HG03520 (cell line): ENCODE data around the gene CUX1.
"Not testable (repeated sequence)": the region's sequence is repeated elsewhere in the genome, so short reads cannot be mapped to it uniquely, and the experiment has no call there.

Source experiments
- ATAC-seq: cut with Tn5 transposase; IDR thresholded peaks from one replicate; pipeline ENCODE4 v1.9.1; 2021; ENCODE audit warnings: mild to moderate bottlenecking, moderate library complexity; ENCODE audit not compliant: unreplicated experiment

CUX1 gene

DNA sequence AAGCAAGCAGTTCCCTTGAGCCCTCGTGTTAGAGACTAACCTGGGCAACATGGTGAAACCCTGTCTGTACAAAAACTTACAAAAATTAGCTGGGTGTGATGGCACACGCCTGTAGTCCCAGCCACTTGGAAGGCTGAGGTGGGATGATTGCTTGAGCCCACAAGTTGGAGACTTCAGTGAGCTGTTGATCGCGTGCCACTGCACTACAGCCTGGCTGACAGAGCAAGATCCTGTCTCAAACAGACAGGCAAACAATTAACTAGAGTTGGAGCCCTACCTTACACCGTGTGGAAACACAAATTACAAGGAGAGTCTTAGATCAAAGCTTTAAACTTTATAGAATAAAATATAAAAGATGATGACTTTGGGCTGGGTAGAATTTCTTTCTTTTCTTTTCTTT lies 219.5 kb downstream of the CUX1 start:
- no peak for ATAC-seq

DNA sequence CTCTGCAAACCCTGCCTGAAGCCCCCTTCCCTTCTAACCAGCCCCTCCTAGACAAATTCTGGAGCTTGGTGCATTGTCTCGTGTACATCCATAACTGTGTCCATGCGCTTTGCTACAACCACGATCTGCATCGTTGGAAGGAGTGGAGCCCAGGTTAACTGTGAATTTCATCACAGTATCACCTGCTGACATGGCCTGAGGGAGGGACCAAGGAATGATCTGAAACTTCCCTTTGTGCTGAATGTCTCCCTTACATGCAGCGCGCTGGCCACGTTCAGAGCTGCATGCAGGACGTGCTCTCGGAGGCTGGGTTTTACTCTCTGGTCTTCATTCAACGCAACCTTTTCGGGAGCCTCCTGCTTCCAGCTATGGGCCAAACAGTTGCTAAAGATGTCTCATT lies 222.3 kb downstream of the CUX1 start:
- no peak for ATAC-seq

DNA sequence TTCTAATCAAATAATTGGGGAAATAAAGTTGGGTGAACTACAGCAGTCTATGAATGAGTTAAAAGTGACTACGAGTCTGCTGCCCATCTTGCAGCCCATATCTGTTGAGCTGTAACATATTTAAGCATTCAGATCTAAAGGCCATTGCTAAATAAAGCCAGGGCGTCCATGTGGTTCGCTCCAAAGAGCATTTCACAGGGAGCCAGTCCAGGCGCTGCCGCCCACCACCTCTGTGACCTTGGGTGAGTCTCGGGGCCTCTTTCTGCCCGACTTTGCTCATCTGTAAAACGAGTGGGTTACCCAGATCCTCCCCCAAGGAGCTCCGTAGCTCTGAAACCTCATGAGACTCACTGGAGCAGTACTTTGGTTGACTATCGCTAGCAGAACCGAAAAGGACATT lies 223.1 kb downstream of the CUX1 start:
- no peak for ATAC-seq

DNA sequence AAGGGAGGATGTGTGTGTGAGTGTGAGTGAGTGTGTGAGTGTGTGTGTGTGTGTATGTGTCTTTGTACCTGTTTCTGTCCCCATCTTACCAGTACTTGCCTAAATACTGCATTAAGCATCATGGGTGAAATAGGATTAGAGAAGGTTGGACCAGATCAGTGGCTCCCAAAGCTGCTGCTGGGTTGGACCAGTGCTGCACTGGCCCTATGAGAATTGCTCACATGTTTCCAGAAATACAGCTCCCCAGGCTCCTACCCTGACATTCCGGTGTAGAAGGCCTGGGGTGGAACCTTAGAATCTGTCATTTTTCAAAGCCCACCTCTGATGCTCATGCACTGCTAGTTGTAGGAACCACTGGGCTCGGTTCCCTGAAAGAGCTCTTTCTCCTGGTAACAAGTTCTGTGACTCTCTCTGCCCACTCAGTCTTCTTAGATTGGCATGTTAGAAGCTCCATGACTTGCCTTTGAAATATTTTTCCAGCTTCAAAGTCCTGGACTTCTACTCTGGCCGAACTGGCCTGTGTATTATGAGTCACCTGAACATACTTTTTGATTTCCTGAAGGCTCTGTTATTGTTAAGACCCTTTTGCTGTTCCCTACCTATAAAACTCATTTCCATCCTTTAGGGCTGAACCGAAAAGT lies 224.7 kb downstream of the CUX1 start:
- ATAC-seq: no peak

DNA sequence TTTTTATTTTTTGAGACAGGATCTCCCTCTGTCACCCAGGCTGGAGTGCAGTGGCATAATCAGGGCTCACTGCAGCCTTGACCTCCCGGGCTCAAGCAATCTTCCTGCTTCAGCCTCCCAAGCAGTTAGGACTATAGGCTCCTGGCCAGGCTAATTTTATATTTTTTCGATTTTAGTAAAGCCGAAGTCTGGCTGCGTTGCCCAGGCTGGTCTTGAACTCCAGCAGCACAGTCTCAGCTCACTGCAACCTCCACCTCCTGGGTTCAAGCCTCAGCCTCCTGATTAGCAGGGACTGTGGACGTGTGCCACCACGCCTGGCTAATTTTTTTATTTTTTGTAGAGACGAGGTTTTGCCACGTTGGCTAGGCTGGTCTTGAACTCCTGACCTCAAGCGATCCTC lies 225.4 kb downstream of the CUX1 start:
- ATAC-seq: not testable (repeated sequence)

DNA sequence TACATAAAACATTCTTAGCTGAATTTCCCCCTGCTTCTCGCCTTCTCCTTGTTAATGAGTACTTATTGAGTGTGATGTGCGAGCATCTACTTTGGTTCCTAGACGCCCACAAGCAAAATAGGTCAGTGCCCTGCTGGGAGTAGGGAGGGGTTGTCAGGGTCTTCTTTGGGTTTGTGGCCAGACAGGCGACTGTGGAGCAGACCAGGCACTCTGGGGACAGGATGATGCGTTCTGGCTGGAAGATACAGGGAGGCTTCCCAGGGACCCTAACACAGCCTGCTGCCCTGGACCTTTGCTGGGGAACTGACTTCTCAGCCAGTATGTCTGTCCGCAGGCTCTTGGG lies 227.2 kb downstream of the CUX1 start:
- no peak for ATAC-seq

DNA sequence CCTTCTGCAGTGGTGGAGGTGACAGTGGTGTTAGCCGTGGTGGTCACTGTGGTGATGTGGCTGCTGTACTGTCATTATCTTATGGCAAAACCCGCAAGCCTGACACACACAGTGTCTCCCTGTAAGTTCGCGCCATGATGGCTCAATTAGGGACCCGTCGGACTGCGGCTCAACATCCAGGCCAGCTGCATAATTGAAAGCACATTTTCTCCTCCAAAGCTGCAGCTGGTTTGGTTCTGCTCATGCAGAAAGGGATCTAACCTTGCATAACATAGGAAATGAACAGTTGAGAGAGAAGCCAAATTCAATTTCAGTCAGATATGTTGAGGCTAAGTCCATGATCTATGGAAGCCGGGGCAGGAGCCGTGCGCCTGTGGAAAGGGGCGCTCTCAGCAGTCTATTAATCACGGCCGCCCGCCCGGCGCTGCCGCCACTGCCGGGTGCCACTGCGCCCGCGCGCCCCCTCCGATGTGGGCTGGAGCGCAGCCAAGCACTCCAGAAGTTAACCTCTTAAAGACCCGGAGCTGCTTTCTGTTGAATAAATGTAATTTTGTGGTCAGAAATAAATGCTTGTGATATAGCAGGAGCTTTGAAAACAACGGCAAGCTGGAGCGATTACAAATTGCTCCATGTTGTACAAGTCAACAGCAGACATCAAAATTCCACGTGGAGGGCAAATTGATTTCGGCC lies 227.7 kb downstream of the CUX1 start:
- ATAC-seq: no peak

DNA sequence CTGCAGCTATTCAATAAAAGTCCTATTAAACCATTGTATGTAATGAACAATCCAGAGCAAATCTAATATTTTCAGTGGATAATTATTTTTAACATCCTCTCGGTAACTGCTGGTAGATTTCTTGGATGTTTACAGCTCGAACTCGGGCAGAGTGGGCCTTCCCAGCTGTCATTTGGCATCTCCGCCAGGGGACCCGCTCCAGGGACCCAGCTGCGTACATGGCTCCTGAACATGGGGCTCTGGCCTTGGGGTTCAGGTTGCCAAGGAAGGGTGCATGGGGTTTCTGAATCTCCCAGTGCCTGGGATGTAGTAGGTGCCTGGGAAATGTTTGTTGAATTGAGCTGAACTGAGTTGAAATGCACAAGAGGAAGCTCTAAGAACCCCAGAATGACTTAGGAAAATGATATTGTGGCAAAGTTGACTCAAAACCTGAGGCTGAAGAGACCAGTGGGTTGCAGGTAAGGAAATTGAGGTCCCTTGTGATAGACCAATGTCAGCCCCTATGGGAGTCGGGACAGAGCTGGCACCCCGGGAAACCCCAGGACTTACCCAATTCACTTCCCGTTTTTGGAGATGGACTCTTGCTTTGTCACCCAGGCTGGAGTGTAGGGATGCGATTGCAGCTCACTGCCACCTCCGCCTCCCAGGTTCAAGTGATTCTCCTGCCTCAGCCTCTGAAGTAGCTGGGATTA lies 228.4 kb downstream of the CUX1 start:
- no peak for ATAC-seq

DNA sequence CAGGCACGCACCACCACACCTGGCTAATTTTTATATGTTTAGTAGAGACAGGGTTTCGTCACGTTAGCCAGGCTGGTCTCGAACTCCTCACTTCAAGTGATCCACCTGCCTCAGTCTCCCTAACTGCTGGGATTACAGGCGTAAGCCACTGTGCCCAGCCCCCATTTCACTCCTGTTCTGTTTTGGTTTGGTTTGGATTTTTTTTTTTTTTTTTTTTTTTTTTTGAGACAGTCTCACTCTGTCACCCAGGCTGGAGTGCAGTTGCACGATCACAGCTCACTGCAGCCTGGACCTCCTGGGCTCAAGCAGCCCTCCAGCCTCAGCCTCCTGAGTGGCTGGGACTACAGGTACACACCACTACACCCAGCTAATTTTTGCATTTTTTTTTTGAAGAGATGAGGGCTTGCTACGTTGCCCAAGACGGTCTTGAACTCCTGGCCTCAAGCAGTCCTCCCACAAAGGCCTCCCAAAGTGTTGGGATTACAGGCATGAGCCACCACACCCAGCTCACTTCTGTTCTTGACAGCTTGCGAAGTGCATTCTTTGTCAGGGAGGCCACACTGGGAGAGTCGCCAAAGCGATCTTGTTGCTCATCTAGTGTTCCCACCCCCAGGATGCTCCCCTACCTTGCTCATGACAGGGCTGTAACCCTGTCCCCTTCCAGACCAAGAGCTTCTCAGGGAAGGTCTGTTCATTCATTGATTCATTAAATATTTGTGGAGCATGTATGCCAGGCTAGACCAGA lies 229.1 kb downstream of the CUX1 start:
- ATAC-seq: no peak

DNA sequence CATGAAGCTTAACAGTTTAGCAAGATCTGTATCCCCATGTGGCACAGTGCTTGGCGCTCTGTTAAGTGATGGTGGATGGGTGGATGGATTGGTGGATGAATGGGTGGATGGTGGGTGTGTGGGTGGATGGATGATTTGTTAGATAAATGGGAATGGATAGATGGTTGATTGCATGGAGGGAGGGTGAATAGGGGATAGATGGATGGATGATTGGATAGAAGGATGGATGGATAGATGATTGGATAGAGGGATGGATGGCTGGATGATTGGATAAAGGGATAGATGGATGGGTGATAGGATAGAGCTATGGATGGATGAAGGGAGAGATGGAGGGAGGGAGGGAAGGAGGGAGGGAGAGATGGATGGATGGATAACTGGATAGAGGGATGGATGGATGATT lies 229.7 kb downstream of the CUX1 start:
- ATAC-seq: no peak

DNA sequence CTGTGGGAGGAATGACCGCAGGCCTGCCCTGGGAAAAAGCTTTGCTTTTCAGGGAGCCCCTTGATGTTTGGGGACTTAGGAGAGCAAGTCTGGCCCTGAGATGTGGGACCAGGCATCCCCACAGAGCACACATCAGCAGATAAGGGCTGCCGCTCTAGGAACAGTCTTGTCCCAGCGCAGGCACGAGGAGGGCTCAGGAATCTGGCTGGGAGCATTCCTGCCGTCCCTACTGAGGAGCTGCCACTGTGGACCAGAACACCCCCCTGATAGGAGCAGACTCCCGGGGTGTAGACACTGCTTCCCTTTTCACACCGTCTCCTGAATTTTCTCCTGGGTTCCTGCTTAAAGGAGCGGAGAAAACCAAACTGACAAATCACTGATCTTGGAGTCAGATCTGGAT lies 232.3 kb downstream of the CUX1 start:
- no peak for ATAC-seq

DNA sequence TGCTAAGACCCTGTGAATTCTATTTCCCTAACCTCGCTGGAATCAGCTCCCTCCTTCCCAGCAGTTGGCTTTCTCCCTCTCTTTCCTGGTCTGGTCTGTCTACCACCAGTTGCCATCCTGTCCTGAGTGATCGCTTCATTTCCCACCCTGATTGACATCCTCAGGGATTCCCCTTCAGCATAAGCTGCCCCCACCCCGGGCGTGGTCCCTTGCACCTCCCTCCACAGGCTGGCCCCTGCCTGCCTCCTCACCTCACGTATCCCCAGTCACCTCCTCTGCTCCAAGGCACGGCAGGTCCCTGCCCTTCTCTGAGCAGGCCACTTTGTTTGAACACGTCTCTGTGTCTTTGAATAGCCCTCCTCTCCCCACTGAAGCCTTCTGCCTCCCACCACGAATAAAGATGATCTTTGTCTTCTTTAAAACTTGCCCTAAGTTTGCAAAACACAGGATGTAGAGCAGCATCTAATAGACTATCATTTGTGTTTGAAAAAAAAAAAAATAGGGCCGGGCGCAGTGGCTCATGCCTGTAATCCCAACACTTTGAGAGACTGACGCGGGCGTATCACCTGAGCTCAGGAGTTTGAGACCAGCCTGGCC lies 233.5 kb downstream of the CUX1 start:
- ATAC-seq: no peak

DNA sequence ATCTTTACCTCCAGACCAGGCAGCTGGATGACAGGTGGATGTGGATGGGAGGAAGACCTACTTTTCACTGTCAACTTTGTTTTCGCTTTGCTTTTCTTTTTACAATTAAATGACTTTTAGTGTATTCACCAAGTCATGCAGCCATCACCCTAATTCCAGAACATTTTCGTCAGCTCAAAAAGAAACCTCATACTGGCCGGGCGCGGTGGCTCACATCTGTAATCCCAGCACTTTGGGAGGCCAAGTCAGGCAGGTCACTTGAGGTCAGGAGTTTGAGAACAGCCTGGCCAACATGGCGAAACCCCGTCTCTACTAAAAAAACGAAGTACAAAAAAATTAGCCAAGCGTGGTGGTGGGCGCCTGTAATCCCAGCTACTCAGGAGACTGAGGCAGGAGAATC lies 234.3 kb downstream of the CUX1 start:
- ATAC-seq: not testable (repeated sequence)

DNA sequence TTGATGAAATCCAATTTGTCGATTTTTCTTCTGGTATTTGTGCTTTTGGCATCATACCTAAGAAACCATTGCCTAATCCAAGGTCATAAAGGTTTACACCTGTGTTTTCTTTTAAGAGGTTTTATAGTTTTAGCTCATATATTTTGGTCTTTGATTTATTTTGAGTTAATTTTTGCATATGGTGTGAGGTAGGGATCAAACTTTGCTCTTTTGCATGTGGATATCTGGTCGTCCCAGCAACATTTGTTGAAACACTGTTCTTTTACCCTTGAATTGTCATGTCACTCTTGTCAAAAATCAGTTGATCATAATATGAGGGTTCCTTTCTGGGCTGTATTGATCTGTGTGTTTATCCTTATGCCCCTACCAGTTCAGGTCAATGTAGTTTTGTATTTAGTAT lies 236.7 kb downstream of the CUX1 start:
- ATAC-seq: no peak

DNA sequence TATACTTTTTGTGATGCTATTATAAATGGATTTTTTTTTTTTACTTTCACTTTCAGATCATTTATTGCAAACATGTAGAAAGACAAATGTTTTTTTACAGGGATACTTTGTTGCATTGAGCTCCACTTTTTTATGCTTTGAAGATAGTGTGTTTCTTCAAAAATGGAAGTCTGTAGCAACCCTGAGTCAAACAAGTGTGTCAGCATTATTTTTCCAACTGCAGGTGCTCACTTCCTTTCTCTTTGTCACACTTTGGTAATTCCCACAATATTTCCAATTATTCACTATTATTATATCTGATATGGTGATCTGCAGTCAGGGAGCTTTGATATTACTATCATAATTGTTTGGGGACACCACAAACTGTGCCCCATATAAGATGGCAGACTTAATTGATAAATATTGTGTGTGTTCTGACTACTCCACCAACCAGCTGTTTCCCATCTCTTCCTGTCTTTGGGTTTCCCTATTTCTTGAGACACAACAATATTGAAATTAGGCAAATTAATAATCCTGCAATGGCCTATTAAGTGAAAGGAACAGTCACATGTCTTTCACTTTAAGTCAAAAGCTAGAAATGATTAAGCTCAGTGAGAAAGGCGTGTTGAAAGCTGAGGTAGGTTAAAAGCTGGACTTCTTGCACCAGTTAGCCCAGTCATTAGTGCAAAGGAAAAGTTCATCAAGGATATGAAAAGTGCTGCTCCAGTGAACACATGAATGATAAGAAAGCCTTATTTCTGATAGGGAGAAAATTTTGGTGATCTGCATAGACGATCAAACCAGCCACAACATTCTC lies 238.0 kb downstream of the CUX1 start:
- no peak for ATAC-seq

DNA sequence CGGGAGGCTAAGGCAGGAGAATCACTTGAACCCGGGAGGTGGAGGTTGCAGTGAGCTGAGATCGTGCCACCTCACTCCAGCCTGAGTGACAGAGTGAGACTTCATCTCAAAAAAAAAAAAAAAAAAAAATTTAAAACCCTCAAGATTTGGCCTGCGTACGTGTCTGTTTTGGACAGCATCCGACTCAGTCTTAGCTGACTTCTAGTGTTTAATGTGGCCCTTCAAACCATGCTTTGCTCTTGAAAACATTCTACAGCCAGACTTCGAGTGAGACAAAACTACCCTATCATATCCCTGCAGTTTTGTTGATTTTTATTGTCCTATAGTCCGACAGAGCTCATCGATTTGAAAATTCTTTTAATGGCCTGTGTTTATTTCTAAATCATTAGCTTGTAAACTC lies 242.1 kb downstream of the CUX1 start:
- ATAC-seq: no peak

DNA sequence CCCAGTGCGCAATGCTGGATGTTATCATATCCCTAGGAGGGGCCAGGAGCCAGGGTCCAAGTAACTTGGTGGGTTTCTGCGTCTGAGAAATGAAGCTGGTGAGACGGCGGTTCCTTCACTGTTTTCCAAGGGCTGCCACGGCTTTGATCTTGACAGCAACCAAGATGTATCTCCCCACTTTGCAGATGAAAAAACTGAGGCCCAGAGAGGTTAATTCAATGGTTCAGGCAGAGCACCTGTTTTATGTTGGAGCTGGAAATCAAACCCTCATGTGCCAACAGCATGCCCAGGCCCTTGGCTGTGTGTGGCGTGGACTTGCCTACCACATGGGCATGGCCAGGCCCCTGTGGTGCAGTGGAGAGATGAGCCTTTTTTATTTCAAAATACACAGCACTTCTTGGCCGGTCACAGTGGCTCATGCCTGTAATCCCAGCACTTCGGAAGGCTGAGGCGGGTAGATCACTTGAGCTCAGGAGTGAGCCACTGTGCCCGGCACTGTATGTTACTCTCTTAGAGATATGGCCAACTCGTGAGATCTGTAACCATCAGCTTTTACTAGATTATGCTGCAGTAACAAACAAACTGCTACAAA lies 244.0 kb downstream of the CUX1 start:
- no peak for ATAC-seq

DNA sequence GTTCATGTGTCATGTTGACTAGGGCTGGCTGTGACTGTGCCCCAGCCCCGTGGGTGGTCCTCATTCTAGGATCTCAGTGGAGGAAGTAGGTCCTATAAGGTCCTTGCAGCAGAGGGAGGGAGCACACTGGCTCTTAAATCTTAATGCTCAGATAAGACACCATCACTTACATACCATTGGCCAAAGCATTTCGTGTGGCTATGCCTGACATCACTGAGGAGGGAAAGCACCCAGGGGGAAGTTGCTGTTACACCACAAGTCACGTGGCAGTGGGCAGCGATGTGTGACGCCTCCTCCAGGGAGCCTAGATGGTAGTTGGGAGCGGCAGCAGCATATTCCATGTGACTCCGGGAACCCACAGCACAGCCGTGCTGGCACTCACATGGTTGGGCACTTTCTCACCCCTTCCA lies 244.6 kb downstream of the CUX1 start:
- ATAC-seq: peak; percentile 90

DNA sequence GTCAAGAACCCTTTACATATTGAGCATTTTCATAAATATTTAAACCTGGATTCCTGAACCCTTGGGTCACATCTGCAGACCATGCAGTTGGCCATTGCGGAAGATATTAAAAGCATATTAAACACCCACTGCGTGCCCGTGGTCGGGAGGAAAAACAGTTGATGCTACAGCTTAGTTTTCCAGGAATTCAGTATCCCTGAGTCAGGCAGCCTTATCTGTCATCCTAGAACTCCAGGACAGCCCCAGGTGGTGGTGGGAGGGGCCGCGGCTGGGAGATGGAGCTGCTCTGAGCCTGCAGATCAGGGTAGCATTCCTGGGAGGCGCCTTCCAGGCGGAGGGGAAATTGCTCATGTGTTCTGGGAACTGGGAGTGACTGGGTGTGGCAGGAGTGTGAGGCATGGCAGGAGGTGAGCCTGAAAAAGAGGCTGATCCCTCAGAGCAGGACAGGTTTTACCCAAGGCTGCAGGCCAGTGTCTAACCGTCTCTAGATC lies 246.3 kb downstream of the CUX1 start:
- ATAC-seq: no peak
